Skeletal muscle tissue (tissue), 5 donors: ENCODE data around the gene FASTKD2. TPM values are rescaled to one million over a fixed set of nuclear protein-coding genes. Genes with fewer than 3 reads are reported as not detected.

Source experiments
- H3K27ac ChIP-seq: one replicate; pipeline ENCODE4 v1.7.0; 2013; ENCODE audit warnings: mild to moderate bottlenecking, low read depth, low read length, inconsistent platforms
- H3K27me3 ChIP-seq, 3 donors: one replicate each; pipeline ENCODE4 v1.7.0; 2013; ENCODE audit warnings: low read length in 3 of 3; ENCODE audit not compliant: control insufficient read depth in 3 of 3, insufficient read depth in 3 of 3
- H3K36me3 ChIP-seq, 3 donors: one replicate each; pipeline ENCODE4 v1.7.0; 2013; ENCODE audit warnings: low read length in 3 of 3; ENCODE audit not compliant: control insufficient read depth in 3 of 3, insufficient read depth in 3 of 3
- H3K4me1 ChIP-seq, 3 donors: one replicate each; pipeline ENCODE4 v1.7.0; 2013; ENCODE audit warnings: low read length in 3 of 3, mild to moderate bottlenecking in 3 of 3; ENCODE audit not compliant: control insufficient read depth in 3 of 3, insufficient read depth in 3 of 3
- H3K4me3 ChIP-seq, 3 donors: one replicate each; pipeline ENCODE4 v1.7.0; 2013; ENCODE audit warnings: low read length in 3 of 3
- H3K9ac ChIP-seq, 3 donors: one replicate each; pipeline ENCODE4 v1.7.0; 2013; ENCODE audit warnings: low read length in 3 of 3, mild to moderate bottlenecking in 3 of 3, moderate library complexity in 2 of 3, low read depth in 1 of 3
- H3K9me3 ChIP-seq, 3 donors: one replicate each; pipeline ENCODE4 v1.7.0; 2013; ENCODE audit warnings: low read length in 3 of 3; ENCODE audit not compliant: control insufficient read depth in 3 of 3
- small RNA-seq: library from RNA; depleted of rRNA; stranded (forward); fragments of <200 nt; gene quantifications from one replicate; pipeline ENCODE3, GENCODE V24; 2014
- total RNA-seq: library from RNA; depleted of rRNA; stranded (reverse); fragments of >200 nt; gene quantifications from one replicate; pipeline ENCODE4 v1.2.3, GENCODE V29; 2014
- donor health status: Osteomylitis.

Gene FASTKD2
- total RNA-seq, 1 donor from 2014 or later, result 35.0 TPM

DNA sequence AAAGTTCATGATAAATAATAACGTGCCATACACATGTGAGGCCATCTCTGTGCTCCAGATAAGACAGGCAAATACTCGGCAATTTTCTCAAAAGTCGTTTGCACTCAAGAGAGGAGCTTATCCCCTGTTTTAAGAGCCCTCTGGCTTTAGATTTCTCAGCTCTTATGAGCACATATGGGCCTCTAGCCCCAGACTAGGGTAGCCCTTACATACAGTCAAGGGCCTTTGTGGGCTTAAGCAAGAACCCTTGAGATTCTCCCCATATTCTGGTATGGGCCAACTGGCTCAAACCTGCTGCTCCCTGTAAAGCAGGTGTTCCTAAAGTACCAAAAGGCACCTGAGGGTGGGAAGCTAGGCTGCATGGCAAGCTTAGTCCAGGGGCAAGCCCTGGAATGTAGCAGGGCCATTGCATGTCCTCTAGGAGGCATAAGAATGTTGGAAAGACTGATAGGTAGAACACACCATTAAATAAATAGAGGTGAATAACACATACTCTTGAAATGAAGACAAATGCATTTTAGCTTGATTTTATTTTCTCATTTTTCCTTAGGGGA, 66.1 kb downstream of the FASTKD2 start:
- H3K9me3 ChIP-seq, result peaks cover 0 to 5% (median 2%) of the 10 kb centered on the region in 3 donors
- H3K27ac ChIP-seq, result no peak overlapping the region
- H3K27me3 ChIP-seq, result no peaks in the 10 kb centered on the region
- peaks cover 0 to 2% (median 0%) of the 10 kb centered on the region in 3 donors for H3K4me1 ChIP-seq
- no peak overlapping the region for H3K9ac ChIP-seq
- H3K4me3 ChIP-seq, result no peak overlapping the region
- H3K36me3 ChIP-seq, result no peaks in the 10 kb centered on the region

DNA sequence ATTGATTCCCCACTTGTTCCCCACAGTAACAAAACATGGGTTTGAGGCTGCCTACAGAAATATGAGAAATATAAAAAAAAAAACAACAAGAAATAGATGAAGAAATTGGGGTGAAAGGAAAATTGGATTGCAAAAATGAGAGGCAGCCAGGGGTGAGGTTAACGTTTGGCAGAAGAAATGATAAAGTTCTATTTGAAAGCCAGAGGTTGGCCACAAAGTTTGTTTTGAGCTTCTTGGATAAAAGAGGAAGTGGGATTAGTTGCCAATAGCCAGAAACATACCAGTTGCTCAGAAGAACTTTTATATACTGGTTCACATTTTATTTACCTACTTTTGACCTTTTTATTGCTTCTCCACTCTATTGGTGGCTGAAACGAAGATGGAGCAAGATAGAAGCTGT, 67.5 kb downstream of the FASTKD2 start:
- no peak overlapping the region for H3K9ac ChIP-seq
- no peaks in the 10 kb centered on the region for H3K36me3 ChIP-seq
- no peak overlapping the region for H3K4me3 ChIP-seq
- peaks cover 0 to 2% (median 0%) of the 10 kb centered on the region in 3 donors for H3K4me1 ChIP-seq
- H3K9me3 ChIP-seq, result peaks cover 0 to 5% (median 2%) of the 10 kb centered on the region in 3 donors
- no peak overlapping the region for H3K27ac ChIP-seq
- H3K27me3 ChIP-seq, result no peaks in the 10 kb centered on the region

DNA sequence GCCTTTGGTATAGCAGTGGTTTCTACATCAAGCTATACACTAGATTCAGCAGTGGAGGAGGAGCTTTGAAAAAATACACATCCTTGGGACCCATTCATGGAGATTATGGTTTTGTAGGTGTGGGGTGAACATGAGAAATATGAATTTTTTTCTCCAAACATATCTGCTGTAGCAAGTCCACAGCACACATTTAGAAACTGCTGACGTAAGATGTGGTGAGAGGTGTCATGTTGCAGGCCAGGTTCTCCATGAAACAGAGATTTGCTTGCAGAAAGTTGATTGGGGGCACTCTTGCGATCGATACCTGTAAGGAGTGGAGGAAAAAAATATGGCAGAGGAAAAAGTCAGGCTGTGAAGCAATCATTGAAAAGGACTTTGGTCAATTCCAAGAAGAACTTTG, 67.9 kb downstream of the FASTKD2 start:
- H3K27ac ChIP-seq, result no peak overlapping the region
- no peaks in the 10 kb centered on the region for H3K27me3 ChIP-seq
- peaks cover 0 to 5% (median 2%) of the 10 kb centered on the region in 3 donors for H3K9me3 ChIP-seq
- H3K4me3 ChIP-seq, result no peak overlapping the region
- H3K9ac ChIP-seq, result no peak overlapping the region
- H3K36me3 ChIP-seq, result no peaks in the 10 kb centered on the region
- peaks cover 0 to 2% (median 0%) of the 10 kb centered on the region in 3 donors for H3K4me1 ChIP-seq

- peaks cover 0 to 5% (median 2%) of the 10 kb centered on the region in 3 donors for H3K9me3 ChIP-seq
These were observed 71.3 kb downstream of the FASTKD2 start for GRCh38 chr2:206836722-206837121.

DNA sequence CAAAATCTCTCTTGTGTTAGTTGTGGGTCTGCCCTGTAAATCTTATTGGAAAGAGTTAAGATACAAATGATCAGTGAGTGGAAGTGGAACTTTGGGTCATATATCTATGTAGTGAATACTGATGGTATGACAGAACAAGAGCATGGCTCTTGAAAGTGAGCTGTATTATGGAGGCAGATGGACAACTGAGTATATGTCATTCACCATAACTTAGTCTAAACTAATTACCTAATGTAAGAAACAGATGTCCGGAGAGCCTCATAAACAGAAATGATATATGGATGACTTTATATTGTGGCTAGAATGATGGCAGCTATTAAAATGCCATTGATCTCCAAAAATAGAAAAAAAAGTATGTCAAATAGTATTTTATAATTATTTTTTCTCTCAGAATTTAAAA, 72.4 kb downstream of the FASTKD2 start:
- H3K4me3 ChIP-seq, result no peak overlapping the region
- no peaks in the 10 kb centered on the region for H3K27me3 ChIP-seq
- H3K36me3 ChIP-seq, result peaks cover 0 to 4% (median 0%) of the 10 kb centered on the region in 3 donors
- no peak overlapping the region for H3K9ac ChIP-seq
- H3K9me3 ChIP-seq, result peaks cover 0 to 5% (median 2%) of the 10 kb centered on the region in 3 donors
- H3K27ac ChIP-seq, result no peak overlapping the region
- H3K4me1 ChIP-seq, result peaks cover 0 to 2% (median 0%) of the 10 kb centered on the region in 3 donors

More at GRCh38 chr2:206836722-206837121, 71.3 kb downstream of the FASTKD2 start:
- no peak overlapping the region for H3K27ac ChIP-seq
- H3K4me1 ChIP-seq, result peaks cover 0 to 2% (median 0%) of the 10 kb centered on the region in 3 donors
- no peak overlapping the region for H3K9ac ChIP-seq
- peaks cover 0 to 4% (median 0%) of the 10 kb centered on the region in 3 donors for H3K36me3 ChIP-seq
- H3K27me3 ChIP-seq, result no peaks in the 10 kb centered on the region
- H3K4me3 ChIP-seq, result no peak overlapping the region

GRCh38 chr2:206838690-206839089, 73.3 kb downstream of the FASTKD2 start:
- H3K9ac ChIP-seq, result no peak overlapping the region
- no peaks in the 10 kb centered on the region for H3K4me1 ChIP-seq
- H3K4me3 ChIP-seq, result no peak overlapping the region
- peaks cover 0 to 4% (median 0%) of the 10 kb centered on the region in 3 donors for H3K36me3 ChIP-seq
- H3K9me3 ChIP-seq, result peaks cover 0 to 5% (median 2%) of the 10 kb centered on the region in 3 donors
- H3K27me3 ChIP-seq, result no peaks in the 10 kb centered on the region
- no peak overlapping the region for H3K27ac ChIP-seq

DNA sequence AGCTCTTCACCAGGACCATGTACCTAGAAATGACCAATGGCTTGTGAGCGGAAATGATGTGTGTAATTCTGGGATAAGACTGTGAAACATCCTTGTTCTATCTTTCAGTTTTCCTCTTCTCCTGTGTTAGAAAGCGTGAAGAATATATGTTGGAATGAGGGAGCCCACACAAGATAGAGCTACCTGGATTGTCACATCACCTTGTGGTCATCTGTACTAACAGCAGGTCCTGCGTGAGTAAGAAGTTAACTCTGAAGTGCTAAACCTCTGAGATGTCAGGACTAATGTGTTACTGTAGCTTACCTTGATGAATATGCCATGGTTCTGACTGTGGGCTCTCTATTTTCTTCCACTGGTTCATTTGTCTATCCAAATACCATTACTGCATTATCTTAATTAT, 75.6 kb downstream of the FASTKD2 start:
- H3K9ac ChIP-seq, result no peak overlapping the region
- H3K9me3 ChIP-seq, result no peaks in the 10 kb centered on the region
- H3K27me3 ChIP-seq, result no peaks in the 10 kb centered on the region
- H3K27ac ChIP-seq, result no peak overlapping the region
- H3K4me3 ChIP-seq, result no peak overlapping the region
- peaks cover 0 to 4% (median 0%) of the 10 kb centered on the region in 3 donors for H3K36me3 ChIP-seq
- H3K4me1 ChIP-seq, result no peaks in the 10 kb centered on the region

Small RNA genes lying within 50 kb of the gene (small RNA-seq; reads per million reads assigned to genes)
- gene MIR3130-2, result not detected

Other genes starting within 250 kb of the FASTKD2 start
- not detected for gene FAM237A, start 123.1 kb upstream of the FASTKD2 start, total RNA-seq
- not detected for gene DYTN, start 47.2 kb upstream of the FASTKD2 start, total RNA-seq
- not detected for gene MDH1B, start 278 bp upstream of the FASTKD2 start, total RNA-seq
- gene CPO, start 173.9 kb downstream of the FASTKD2 start, total RNA-seq, result not detected